Nephron progenitor cell (in vitro differentiated cells): ENCODE data around the gene DVL3.
"Not testable (repeated sequence)": the region's sequence is repeated elsewhere in the genome, so short reads cannot be mapped to it uniquely, and the experiment has no call there.

ENCODE experiments used
- DNase-seq: peaks from one replicate; pipeline ENCODE4 v3.0.0; 2021
- H3K27ac Mint-ChIP-seq: 2 replicates; pipeline ENCODE4 v1.8.0; 2021; ENCODE audit warnings: mild to moderate bottlenecking, moderate library complexity, mixed read lengths
- H3K27me3 Mint-ChIP-seq: 2 replicates; pipeline ENCODE4 v1.8.0; 2021; ENCODE audit warnings: mild to moderate bottlenecking, low read depth, mixed read lengths; ENCODE audit not compliant: poor library complexity
- H3K36me3 Mint-ChIP-seq: 2 replicates; pipeline ENCODE4 v1.8.0; 2021; ENCODE audit warnings: low read depth, mixed read lengths
- H3K4me1 Mint-ChIP-seq: 2 replicates; pipeline ENCODE4 v1.8.0; 2021; ENCODE audit warnings: mixed read lengths
- H3K4me3 Mint-ChIP-seq: 2 replicates; pipeline ENCODE4 v1.8.0; 2021; ENCODE audit warnings: mild to moderate bottlenecking, moderate library complexity, mixed read lengths
- H3K9me3 Mint-ChIP-seq: 2 replicates; pipeline ENCODE4 v1.8.0; 2021; ENCODE audit warnings: mild to moderate bottlenecking, moderate library complexity, mixed read lengths
- CTCF ChIP-seq: fragments of 200-600 bp; sonication (generic); IDR thresholded peaks from 2 replicates; pipeline ENCODE4 v1.5.0; 2021; ENCODE audit warnings: antibody characterized with exemption

Gene DVL3

GRCh38 chr3:184157206-184157605 is 2.0 kb downstream of the DVL3 start:
- no peaks in the 10 kb centered on the region for H3K9me3 Mint-ChIP-seq
- TF ChIP-seq CTCF, result no peak
- peak overlapping the region; percentile 98 for H3K27ac Mint-ChIP-seq
- peaks cover 3% of the 10 kb centered on the region for H3K27me3 Mint-ChIP-seq
- peaks cover 10% of the 10 kb centered on the region for H3K36me3 Mint-ChIP-seq
- peak overlapping the region; percentile 99 for H3K4me3 Mint-ChIP-seq
- DNase-seq, result no peak
- H3K4me1 Mint-ChIP-seq, result peaks cover 62% of the 10 kb centered on the region

GRCh38 chr3:184158404-184158803 is 3.2 kb downstream of the DVL3 start:
- TF ChIP-seq CTCF, result no peak
- Mint-ChIP-seq H3K36me3 (peaks cover 18% of the 10 kb centered on the region), H3K4me3 (peak overlapping the region; percentile 99), H3K27ac (no peak overlapping the region), H3K9me3 (no peaks in the 10 kb centered on the region), H3K27me3 (peaks cover 3% of the 10 kb centered on the region), H3K4me1 (peaks cover 54% of the 10 kb centered on the region)
- no peak for DNase-seq

GRCh38 chr3:184160456-184160855 is 5.3 kb downstream of the DVL3 start:
- no peak for DNase-seq
- Mint-ChIP-seq H3K4me1 (peaks cover 38% of the 10 kb centered on the region), H3K27ac (no peak overlapping the region), H3K9me3 (no peaks in the 10 kb centered on the region), H3K36me3 (peaks cover 32% of the 10 kb centered on the region), H3K27me3 (peaks cover 5% of the 10 kb centered on the region), H3K4me3 (no peak overlapping the region)
- TF ChIP-seq CTCF, result no peak

GRCh38 chr3:184162571-184163070 is 7.4 kb downstream of the DVL3 start:
- DNase-seq, H3K27ac Mint-ChIP-seq, H3K9me3 Mint-ChIP-seq, H3K27me3 Mint-ChIP-seq, H3K4me3 Mint-ChIP-seq: not testable (repeated sequence)
- H3K36me3 Mint-ChIP-seq, result peaks cover 52% of the 10 kb centered on the region
- H3K4me1 Mint-ChIP-seq, result peaks cover 29% of the 10 kb centered on the region

GRCh38 chr3:184164648-184165330 is 9.6 kb downstream of the DVL3 start:
- no peak for TF ChIP-seq CTCF
- Mint-ChIP-seq H3K4me3 (no peak overlapping the region), H3K27ac (no peak overlapping the region), H3K27me3 (peaks cover 2% of the 10 kb centered on the region), H3K9me3 (no peaks in the 10 kb centered on the region), H3K36me3 (peaks cover 53% of the 10 kb centered on the region), H3K4me1 (peaks cover 19% of the 10 kb centered on the region)
- DNase-seq, result no peak

GRCh38 chr3:184165543-184165942 is 10.4 kb downstream of the DVL3 start:
- Mint-ChIP-seq H3K36me3 (peaks cover 53% of the 10 kb centered on the region), H3K27ac (no peak overlapping the region), H3K9me3 (no peaks in the 10 kb centered on the region), H3K4me1 (peaks cover 12% of the 10 kb centered on the region), H3K27me3 (peaks cover 2% of the 10 kb centered on the region), H3K4me3 (no peak overlapping the region)
- TF ChIP-seq CTCF, result no peak
- DNase-seq, result no peak
